NCI-H524 treated with DMSO at 0.1 percent for 48 hours (cell line): Measurements from ENCODE around the gene TOLLIP.

ENCODE experiments used
- DNase-seq: peaks from one replicate; lab custom pipeline; 2025; lab: John Stamatoyannopoulos, UW

The TOLLIP gene

GRCh38 chr11:1310772-1311468 is 1.5 kb upstream of the TOLLIP start:
- DNase-seq: no peak

- DNase-seq: no peak
Measured at GRCh38 chr11:1310318-1310687, 871 bp upstream of the TOLLIP start.

- DNase-seq: no peak
Measured at GRCh38 chr11:1308743-1309497, 512 bp downstream of the TOLLIP start.

- no peak for DNase-seq
Measured at GRCh38 chr11:1307998-1308742, 1.3 kb downstream of the TOLLIP start.

- no peak for DNase-seq
Measured at GRCh38 chr11:1307163-1307870, 2.1 kb downstream of the TOLLIP start.

- DNase-seq: no peak
Measured at GRCh38 chr11:1306186-1307162, 3.0 kb downstream of the TOLLIP start.

GRCh38 chr11:1305501-1306056 is 3.9 kb downstream of the TOLLIP start:
- DNase-seq: no peak

- no peak for DNase-seq
Measured at GRCh38 chr11:1305063-1305495, 4.4 kb downstream of the TOLLIP start.

GRCh38 chr11:1304380-1304779 is 5.1 kb downstream of the TOLLIP start:
- DNase-seq: no peak

GRCh38 chr11:1303973-1304372 is 5.5 kb downstream of the TOLLIP start:
- no peak for DNase-seq

- no peak for DNase-seq
Measured at GRCh38 chr11:1303126-1303821, 6.2 kb downstream of the TOLLIP start.

GRCh38 chr11:1302461-1303125 is 6.8 kb downstream of the TOLLIP start:
- DNase-seq: no peak

GRCh38 chr11:1302041-1302460 is 7.4 kb downstream of the TOLLIP start:
- no peak for DNase-seq

GRCh38 chr11:1301220-1302000 is 8.0 kb downstream of the TOLLIP start:
- DNase-seq: no peak

GRCh38 chr11:1300569-1301187 is 8.8 kb downstream of the TOLLIP start:
- no peak for DNase-seq

GRCh38 chr11:1300121-1300520 is 9.3 kb downstream of the TOLLIP start:
- DNase-seq: no peak

- DNase-seq: no peak
Measured at GRCh38 chr11:1299621-1300020, 9.8 kb downstream of the TOLLIP start.
